SJCRH30 (cell line): ENCODE data around the gene AFDN. TPM values are rescaled to one million over a fixed set of nuclear protein-coding genes. Genes with fewer than 3 reads are reported as not detected.

Experiments used
- DNase-seq, 2 experiments: peaks; one replicate each; pipeline ENCODE4 v3.0.0-alpha.2; 2015 to 2020
- H3K27ac ChIP-seq: fragments of 250-450 bp; sonication (Bioruptor Pico); 2 replicates; pipeline ENCODE4 v1.5.1; 2020; ENCODE audit warnings: mild to moderate bottlenecking, moderate library complexity
- H3K27me3 ChIP-seq: fragments of 250-450 bp; sonication (Bioruptor Pico); 2 replicates; pipeline ENCODE4 v1.5.1; 2020; ENCODE audit warnings: mild to moderate bottlenecking, moderate library complexity
- H3K36me3 ChIP-seq: fragments of 250-450 bp; sonication (Bioruptor Pico); 2 replicates; pipeline ENCODE4 v1.5.1; 2020; ENCODE audit warnings: mild to moderate bottlenecking, moderate library complexity
- H3K4me1 ChIP-seq: fragments of 250-450 bp; sonication (Bioruptor Pico); 2 replicates; pipeline ENCODE4 v1.5.1; 2020; ENCODE audit warnings: mild to moderate bottlenecking, moderate library complexity
- H3K4me3 ChIP-seq: fragments of 250-450 bp; sonication (Bioruptor Pico); 2 replicates; pipeline ENCODE4 v1.5.1; 2020; ENCODE audit warnings: mild to moderate bottlenecking, moderate library complexity
- H3K9me3 ChIP-seq: fragments of 250-450 bp; sonication (Bioruptor Pico); replicated peaks from 2 replicates; pipeline ENCODE4 v1.5.1; 2020; ENCODE audit warnings: mild to moderate bottlenecking, moderate library complexity
- total RNA-seq: library from RNA; depleted of rRNA; stranded (reverse); fragments of >200 nt; shearing (Covaris generic); gene quantifications from 2 replicates; pipeline ENCODE4 v1.2.3, GENCODE V29; 2014

The AFDN gene
- total RNA-seq, 1 experiment from 2014 or later: 75.0 TPM

DNA sequence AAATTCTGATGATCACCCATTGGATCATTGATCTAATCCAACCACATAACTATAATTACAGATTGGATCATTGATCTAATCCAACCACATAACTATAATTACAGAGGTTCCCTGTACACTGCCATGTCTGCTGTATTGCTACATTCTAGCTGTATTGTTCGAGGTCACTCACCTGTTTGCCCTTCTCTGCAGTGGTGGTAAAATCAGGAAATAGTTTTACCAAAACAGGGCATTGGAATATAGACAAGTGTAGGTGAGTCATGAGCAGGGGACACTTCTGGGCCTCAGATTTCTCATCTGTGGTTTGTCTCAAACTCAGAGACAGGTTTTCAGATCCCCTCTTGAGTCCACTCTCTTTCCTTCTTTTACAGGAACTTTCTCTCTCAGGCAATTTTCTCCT, 9.0 kb upstream of the AFDN start:
- peaks cover 15% of the 10 kb centered on the region for H3K4me1 ChIP-seq
- no peak overlapping the region for H3K4me3 ChIP-seq
- H3K27me3 ChIP-seq: no peaks in the 10 kb centered on the region
- no peaks in the 10 kb centered on the region for H3K9me3 ChIP-seq
- no peaks in the 10 kb centered on the region for H3K36me3 ChIP-seq
- no peak for DNase-seq
- no peak overlapping the region for H3K27ac ChIP-seq

DNA sequence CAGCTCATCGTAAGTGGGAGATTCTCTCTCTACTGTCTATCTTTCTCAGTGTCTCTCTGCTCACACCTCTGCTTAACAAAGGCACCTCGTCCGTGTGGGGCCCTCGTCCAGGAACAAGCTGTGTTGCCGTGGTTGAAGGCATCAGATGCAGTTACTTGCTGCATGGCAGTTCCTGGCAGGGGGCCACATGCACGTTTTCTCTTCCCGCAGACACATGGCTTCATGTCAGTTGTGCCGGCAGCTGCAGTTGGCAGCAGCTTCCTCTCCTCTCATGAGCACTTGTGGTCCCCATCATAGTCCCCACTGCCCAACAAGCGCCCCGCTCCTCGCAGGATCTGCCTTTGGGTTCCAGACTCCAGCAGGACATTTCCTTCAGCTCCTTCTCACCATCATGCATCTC, 7.1 kb upstream of the AFDN start:
- peak; percentile 73 to 81 for DNase-seq
- no peak overlapping the region for H3K27ac ChIP-seq

DNA sequence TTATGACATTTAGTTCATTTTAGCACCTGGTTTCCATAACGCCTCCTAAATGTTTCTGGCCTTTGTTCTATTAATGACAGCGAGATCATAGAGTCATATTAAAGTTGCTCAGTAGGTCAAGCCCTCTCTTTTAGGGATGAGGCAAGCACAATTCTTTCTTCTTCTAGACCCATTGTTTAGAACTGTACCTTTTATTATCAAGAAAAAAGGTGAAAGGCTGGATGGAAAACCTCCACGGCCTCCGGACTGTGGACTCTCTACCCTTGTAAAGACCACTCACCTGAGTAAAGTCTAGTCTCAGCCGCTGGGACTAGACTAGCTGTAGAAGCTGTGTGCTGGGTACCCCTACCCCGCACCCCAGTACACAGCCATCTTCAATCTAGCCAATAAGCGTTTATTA, 6.0 kb upstream of the AFDN start:
- H3K4me1 ChIP-seq: peaks cover 15% of the 10 kb centered on the region
- H3K27ac ChIP-seq: no peak overlapping the region
- H3K36me3 ChIP-seq: no peaks in the 10 kb centered on the region
- no peaks in the 10 kb centered on the region for H3K9me3 ChIP-seq
- no peak for DNase-seq
- H3K27me3 ChIP-seq: no peaks in the 10 kb centered on the region
- H3K4me3 ChIP-seq: no peak overlapping the region

More for the DNA sequence above, 7.1 kb upstream of the AFDN start:
- H3K9me3 ChIP-seq: no peaks in the 10 kb centered on the region
- no peaks in the 10 kb centered on the region for H3K36me3 ChIP-seq
- 0 out of 2 replicates have a peak overlapping the region, but pooled peaks have one; percentile 1 for H3K4me3 ChIP-seq
- H3K27me3 ChIP-seq: no peaks in the 10 kb centered on the region
- H3K4me1 ChIP-seq: peaks cover 15% of the 10 kb centered on the region

DNA sequence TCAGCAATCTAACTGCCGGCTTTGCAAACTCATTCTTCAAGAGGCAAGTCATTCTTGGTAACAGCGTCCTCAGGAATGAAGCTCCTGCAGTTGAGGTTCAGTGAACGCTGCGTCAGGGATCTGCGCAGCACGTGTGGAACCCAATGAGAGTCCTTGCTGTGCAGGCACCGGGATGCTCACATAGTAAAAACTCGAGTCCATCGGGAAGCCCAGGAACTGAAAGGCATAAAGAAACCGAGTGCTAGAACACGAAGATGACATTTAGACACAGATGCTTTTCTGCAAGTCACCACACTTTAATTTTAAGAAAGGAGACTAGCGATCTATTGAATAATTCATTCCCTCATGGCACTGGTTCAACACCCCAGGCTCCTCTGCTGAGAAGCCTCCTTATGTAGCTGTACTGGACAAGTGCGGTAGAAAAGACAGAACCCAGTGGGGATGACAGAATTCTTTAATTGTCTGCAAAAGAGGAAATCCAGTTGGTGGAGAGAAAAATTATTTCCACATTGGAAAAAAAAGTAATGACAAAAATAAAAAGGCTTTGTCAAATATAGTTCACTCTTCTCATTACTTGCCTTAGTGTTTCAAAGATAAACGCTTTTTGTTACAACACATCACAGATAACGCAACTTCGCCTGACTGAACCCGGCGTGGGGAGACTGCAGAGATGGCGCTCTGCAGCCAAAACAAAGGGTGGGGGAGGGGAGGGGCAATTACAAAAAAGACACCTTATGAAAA, 1.9 kb upstream of the AFDN start:
- DNase-seq: no peak
- H3K9me3 ChIP-seq: no peaks in the 10 kb centered on the region
- H3K36me3 ChIP-seq: no peaks in the 10 kb centered on the region
- 0 out of 2 replicates have a peak, but pooled peaks cover 6% of the 10 kb centered on the region for H3K4me1 ChIP-seq
- no peak overlapping the region for H3K27ac ChIP-seq
- no peaks in the 10 kb centered on the region for H3K27me3 ChIP-seq
- H3K4me3 ChIP-seq: no peak overlapping the region

DNA sequence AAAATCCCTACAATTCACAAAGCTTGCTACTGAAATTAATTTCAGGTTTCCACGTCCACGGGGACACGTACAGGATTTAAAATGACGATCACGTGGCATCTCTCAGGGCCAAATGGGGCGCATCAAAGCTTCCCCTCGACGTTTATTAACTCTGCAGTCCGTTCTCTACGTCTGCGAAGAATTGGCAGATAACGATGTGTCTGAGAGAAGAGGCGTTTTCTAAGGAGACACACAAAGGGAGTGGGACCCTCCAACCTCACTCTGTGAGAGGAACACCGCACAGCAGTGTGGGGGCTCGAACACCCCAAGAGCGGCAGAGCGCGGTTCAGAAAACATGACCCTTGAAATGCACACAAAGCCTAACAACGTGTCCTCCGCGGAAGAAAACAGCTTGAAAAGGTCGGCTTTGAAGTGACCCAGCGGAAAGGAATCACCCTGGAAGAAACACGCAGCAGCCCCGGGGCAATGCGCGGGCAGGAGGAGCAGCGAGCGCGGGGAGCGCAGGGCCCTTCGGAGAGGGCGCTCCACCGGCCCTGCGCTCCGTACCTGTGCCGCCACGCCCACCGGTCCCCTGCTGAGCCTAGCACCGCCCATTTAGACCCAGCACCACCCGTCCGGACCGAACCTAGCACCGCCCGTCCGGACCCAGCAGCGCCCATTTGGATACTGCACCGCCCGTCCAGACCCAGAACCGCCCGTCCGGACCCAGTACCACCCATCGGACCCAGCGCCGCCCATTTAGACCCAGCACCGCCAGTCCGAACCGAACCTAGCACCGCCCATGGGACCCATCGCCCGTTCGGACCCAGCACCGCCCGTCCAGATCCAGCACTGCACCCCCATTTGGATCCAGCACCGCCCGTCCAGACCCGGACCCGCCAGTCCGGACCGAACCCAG, 1.1 kb upstream of the AFDN start:
- Histone ChIP-seq H3K4me3 (peak overlapping the region; percentile 91), H3K27me3 (no peaks in the 10 kb centered on the region), H3K27ac (no peak overlapping the region), H3K36me3 (no peaks in the 10 kb centered on the region), H3K4me1 (0 out of 2 replicates have a peak, but pooled peaks cover 2% of the 10 kb centered on the region), H3K9me3 (no peaks in the 10 kb centered on the region)
- DNase-seq: no peak

DNA sequence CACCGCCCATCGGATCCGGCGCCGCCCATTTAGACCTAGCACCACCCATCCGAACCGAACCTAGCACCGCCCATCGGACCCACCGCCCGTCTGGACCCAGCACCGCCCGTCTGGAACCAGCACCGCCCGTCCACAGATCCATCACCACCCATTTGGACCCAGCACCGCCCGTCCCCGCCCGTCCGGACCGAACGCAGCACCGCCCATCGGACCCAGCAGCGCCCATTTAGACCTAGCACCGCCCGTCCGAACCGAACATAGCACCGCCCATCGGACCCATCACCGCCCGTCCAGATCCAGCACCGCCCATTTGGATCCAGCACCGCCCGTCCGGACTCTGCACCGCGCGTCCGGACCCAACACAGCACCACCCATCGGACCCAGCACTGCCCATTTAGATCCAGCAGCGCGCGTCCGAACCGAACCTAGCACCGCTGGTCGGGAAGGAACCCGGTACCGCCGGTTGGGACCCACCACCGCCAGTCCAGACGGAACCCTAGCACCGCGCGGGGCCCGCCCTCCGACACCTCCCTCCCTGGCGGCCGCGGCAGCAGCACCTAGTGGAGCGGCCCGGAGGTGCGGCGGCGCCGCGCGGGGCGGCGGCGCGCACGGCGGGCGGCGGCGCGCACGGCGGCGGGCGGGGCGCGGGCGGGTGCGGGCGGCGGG, 348 bp upstream of the AFDN start:
- Histone ChIP-seq H3K9me3 (no peaks in the 10 kb centered on the region), H3K27ac (peak overlapping the region; percentile 45), H3K27me3 (no peaks in the 10 kb centered on the region), H3K4me3 (peak overlapping the region; percentile 91), H3K4me1 (0 out of 2 replicates have a peak, but pooled peaks cover 2% of the 10 kb centered on the region), H3K36me3 (no peaks in the 10 kb centered on the region)
- DNase-seq: peak; percentile 47 to 64

DNA sequence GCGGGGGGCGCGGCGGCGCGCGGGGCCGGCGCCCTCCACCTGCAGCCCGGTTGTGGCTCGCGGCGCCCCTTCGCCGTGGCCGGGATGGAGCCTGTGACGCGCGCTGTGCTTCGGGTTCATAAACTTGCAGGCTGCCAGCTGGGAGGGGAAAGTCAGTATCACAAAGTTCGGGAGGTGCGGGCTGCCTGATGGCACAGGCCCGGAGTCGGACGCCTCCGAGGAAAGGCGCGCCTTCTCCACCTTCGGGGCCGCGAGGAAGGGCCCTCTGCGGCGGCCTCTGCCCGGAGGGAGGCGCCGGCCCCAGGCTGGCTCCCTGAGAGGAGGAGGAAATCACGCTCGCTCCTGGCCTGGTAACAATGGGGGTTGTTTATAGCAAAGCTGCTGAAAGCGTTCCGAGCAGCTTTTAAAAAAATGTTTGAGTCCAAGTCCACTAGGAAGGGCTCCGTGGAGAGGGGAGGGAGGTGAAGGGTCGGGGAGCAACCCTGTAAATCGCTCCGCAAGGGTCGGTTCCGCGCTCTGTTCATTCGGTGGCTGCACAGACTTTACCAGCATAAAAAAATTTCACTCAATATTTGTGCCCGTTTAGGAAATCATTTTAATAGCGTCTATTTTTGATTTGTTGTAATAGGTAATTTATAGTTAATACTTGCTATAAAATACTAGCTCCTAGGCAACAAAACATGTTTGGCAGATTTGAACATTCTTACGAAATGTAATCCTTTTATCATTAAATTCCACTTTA, 1.0 kb downstream of the AFDN start:
- DNase-seq: peak; percentile 53 to 64
- Histone ChIP-seq H3K4me1 (0 out of 2 replicates have a peak, but pooled peaks cover 2% of the 10 kb centered on the region), H3K27ac (no peak overlapping the region), H3K36me3 (no peaks in the 10 kb centered on the region), H3K27me3 (no peaks in the 10 kb centered on the region), H3K9me3 (no peaks in the 10 kb centered on the region), H3K4me3 (peak overlapping the region; percentile 71)

DNA sequence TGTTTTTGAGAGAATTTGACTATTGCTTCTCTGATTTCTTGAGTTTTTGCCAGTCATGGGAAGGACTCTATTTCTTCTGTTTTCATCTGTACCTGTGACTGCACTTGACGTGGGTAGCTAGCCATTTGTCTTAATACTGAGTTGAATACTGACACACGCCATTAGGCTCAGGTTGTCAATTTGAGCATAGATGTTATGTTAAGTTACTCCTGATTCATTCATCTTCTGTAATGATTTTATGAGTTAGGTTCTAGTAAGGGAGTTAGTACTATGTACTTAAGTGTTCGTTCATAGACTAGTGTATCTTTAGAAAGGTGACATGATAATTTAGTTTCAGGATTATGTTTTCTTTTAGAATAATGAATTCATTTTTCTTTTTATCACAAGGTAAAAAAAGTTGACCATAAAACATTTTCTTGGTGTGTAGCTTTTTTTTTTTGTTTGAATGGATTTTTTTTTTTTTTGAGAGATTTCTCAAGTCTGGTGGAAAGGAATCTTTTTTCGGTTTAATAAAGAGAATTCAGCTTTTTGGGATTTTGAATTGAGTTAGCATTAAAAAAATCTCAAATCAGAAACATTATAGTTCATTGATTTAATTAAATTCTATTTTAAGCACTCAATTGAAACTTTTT, 1.7 kb downstream of the AFDN start:
- Histone ChIP-seq H3K27ac (no peak overlapping the region), H3K9me3 (no peaks in the 10 kb centered on the region), H3K27me3 (no peaks in the 10 kb centered on the region), H3K4me1 (0 out of 2 replicates have a peak, but pooled peaks cover 2% of the 10 kb centered on the region), H3K4me3 (peak overlapping the region; percentile 71), H3K36me3 (no peaks in the 10 kb centered on the region)
- DNase-seq: no peak

DNA sequence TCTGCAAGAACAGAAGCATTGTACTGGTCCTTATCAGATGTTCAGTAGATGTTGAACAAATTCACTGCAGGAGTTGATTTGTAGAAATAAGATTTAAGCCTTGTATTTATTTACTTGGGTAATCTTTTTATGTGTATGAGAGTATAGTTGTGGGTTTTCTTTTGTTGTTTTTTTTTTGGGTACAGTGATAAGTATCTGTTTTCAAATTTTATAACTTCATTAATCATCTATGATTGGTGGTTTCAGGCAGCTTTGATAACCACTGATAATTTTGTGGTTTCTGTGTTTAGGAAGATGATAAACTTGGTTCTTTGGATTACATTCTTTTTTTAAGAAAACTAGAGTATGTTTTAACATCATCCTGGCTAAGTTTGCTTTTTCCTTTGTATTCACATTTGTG, 2.8 kb downstream of the AFDN start:
- no peaks in the 10 kb centered on the region for H3K36me3 ChIP-seq
- no peaks in the 10 kb centered on the region for H3K27me3 ChIP-seq
- DNase-seq: no peak
- H3K4me1 ChIP-seq: 0 out of 2 replicates have a peak, but pooled peaks cover 2% of the 10 kb centered on the region
- H3K27ac ChIP-seq: no peak overlapping the region
- H3K4me3 ChIP-seq: no peak overlapping the region
- H3K9me3 ChIP-seq: no peaks in the 10 kb centered on the region

DNA sequence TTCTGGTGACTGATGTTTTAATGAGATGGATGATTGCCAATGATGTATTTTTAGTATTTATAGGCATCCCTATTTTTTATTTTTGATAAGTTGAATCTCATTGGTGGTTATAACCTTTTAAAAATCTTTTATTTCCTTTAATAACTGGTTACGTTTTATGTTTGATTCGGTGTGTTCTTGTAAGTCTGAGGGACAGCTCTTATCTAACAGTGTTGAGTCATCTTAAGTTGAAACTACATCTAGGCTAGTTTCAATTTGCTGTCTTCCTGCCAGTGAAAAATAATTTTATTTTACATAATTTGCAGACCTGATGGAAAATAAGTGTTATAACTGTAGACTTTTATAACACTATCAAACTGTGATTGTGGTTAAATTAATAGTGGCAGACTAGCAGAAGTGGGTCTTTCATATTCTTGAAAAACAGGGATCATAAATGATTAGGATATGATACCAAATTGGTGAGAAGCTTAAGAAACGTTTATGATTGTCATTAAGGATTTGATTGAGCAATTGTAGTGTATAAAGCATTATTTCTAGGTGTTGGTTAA, 4.6 kb downstream of the AFDN start:
- no peak for DNase-seq
- peaks cover 11% of the 10 kb centered on the region for H3K4me1 ChIP-seq
- no peaks in the 10 kb centered on the region for H3K27me3 ChIP-seq
- no peak overlapping the region for H3K27ac ChIP-seq
- H3K9me3 ChIP-seq: no peaks in the 10 kb centered on the region
- H3K36me3 ChIP-seq: no peaks in the 10 kb centered on the region
- H3K4me3 ChIP-seq: no peak overlapping the region

DNA sequence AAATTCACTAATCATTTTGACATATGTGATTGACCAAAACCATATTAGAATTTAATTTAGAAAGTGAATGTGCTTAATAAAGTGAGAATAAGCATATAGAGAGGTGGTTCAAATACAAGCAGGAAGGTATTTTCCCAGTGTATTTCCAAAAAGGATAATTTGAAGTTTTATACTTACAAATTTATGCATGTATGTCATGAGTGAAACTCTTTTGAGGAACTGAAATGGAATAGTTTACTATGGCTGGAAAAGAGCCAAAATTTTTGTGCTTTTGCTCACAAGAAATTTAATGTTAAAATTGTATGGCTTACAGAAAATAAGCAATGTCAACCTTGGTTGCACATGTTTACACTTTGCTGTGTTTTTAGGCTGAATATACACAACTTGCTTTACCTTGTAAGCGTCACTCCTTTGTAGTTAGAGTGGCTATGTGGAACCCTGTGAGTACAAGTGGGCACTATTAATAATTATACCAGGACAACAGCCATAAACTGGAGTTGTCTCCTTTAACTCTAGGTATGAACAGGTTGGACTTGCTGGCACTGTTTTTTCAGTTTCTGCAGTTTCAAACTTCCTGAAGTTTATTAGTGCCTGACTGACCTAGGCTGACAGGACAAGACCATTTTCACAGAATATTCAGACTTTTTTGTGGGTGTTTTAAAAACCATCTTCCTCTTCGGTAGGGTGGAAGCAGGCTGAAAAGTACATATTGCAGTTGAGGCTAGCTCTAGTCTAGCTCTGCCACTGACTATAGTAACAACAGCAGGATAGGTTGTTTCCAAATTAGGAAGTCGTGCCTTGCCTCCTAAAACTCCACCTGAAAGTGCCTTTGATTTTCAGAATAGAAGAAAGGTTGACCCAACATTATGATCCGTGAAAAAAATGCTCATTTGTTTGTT, 6.0 kb downstream of the AFDN start:
- Histone ChIP-seq H3K4me1 (peaks cover 11% of the 10 kb centered on the region), H3K36me3 (no peaks in the 10 kb centered on the region), H3K27me3 (no peaks in the 10 kb centered on the region), H3K4me3 (no peak overlapping the region), H3K9me3 (no peaks in the 10 kb centered on the region), H3K27ac (no peak overlapping the region)
- DNase-seq: no peak

DNA sequence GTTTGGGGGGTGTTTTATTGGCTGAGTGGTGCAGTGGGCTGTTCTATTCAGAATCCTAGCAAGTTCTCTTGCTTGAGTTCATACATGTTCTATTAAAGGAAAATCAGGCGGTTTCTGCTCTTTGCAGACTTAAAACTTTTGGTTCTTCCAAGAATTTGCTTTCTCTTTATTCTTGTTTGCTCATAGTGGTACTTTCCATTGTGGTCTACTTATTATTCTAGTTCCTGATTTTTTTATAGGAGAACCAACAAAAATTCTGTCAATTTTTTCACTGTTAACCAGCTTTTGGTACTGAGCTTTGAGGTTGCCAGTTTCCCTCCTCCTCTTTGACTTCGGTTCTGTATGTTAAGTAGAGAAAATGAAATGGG, 6.7 kb downstream of the AFDN start:
- H3K9me3 ChIP-seq: no peaks in the 10 kb centered on the region
- DNase-seq: no peak
- H3K4me1 ChIP-seq: peaks cover 9% of the 10 kb centered on the region
- H3K27me3 ChIP-seq: no peaks in the 10 kb centered on the region
- no peak overlapping the region for H3K4me3 ChIP-seq
- H3K36me3 ChIP-seq: no peaks in the 10 kb centered on the region
- no peak overlapping the region for H3K27ac ChIP-seq

DNA sequence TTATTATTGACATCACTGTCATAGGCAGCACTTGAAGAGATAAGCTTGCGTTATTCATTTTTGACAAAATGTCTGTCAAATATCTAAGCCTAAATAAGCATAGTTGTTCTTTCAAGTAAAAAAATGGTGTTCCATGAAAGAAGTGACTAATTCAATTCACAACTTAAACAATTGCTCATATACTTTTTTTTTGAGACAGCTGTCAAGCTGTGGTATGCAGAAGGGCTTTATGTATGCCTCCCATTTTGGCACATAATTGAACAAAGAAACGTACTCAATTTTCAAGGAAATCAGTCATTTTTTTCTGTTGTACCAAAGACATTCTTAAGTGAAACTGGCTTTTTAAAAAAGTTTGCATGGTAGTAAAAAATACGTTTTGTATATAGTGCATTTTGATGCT, 8.5 kb downstream of the AFDN start:
- Histone ChIP-seq H3K27me3 (no peaks in the 10 kb centered on the region), H3K4me3 (no peak overlapping the region), H3K36me3 (no peaks in the 10 kb centered on the region), H3K27ac (no peak overlapping the region), H3K9me3 (no peaks in the 10 kb centered on the region), H3K4me1 (peaks cover 9% of the 10 kb centered on the region)
- DNase-seq: no peak
